Skeletal muscle satellite cell (primary cell): Measurements from ENCODE around the gene MYOF.
A peak's percentile ranks its signal among the peaks of the same experiment; 100 is the strongest.
"Not testable (repeated sequence)": the region's sequence is repeated elsewhere in the genome, so short reads cannot be mapped to it uniquely, and the experiment has no call there.

Source experiments
- H3K27me3 ChIP-seq: 2 replicates; pipeline ENCODE4 v1.7.0; 2013; ENCODE audit warnings: low read length; ENCODE audit not compliant: control insufficient read depth, insufficient read depth
- H3K36me3 ChIP-seq: 2 replicates; pipeline ENCODE4 v1.7.0; 2013; ENCODE audit warnings: mild to moderate bottlenecking, control low read depth, low read length; ENCODE audit not compliant: insufficient read depth
- H3K4me1 ChIP-seq: 2 replicates; pipeline ENCODE4 v1.7.0; 2013; ENCODE audit warnings: low read length; ENCODE audit not compliant: control insufficient read depth, insufficient read depth
- H3K4me2 ChIP-seq: 2 replicates; pipeline ENCODE4 v1.7.0; 2013; ENCODE audit warnings: mild to moderate bottlenecking, low read length
- H3K4me3 ChIP-seq: 2 replicates; pipeline ENCODE4 v1.7.0; 2013; ENCODE audit warnings: low read length
- H3K9ac ChIP-seq: 2 replicates; pipeline ENCODE4 v1.7.0; 2013; ENCODE audit warnings: mild to moderate bottlenecking, low read depth, low read length, moderate library complexity
- H3K9me3 ChIP-seq: replicated peaks from 2 replicates; pipeline ENCODE4 v1.7.0; 2013; ENCODE audit warnings: mild to moderate bottlenecking, control low read depth, low read length

Gene MYOF

DNA sequence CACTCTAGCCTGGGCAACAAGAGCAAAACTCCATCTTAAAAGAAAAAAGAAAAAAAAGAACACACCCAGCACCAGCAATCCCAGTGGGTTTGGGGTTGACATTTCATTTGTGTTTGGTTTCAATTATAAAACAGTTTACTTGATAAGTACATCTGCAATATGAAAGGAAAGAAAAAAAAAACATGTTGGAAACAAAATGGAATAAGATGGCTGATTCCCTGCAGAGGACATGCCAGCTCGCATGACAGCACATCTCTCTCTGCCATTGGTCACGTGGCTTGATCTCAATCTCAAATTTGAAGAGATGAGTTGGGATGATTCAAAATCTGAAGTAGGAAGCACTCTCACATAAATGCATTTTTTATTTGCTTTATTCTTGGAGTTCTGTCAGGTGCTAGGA lies 28.0 kb downstream of the MYOF start:
- H3K27me3 ChIP-seq: no peaks in the 10 kb centered on the region
- peaks cover 76% of the 10 kb centered on the region for H3K36me3 ChIP-seq
- H3K4me3 ChIP-seq: no peak overlapping the region
- no peaks in the 10 kb centered on the region for H3K9me3 ChIP-seq
- peaks cover 21% of the 10 kb centered on the region for H3K4me1 ChIP-seq
- H3K4me2 ChIP-seq: no peak overlapping the region
- no peak overlapping the region for H3K9ac ChIP-seq

DNA sequence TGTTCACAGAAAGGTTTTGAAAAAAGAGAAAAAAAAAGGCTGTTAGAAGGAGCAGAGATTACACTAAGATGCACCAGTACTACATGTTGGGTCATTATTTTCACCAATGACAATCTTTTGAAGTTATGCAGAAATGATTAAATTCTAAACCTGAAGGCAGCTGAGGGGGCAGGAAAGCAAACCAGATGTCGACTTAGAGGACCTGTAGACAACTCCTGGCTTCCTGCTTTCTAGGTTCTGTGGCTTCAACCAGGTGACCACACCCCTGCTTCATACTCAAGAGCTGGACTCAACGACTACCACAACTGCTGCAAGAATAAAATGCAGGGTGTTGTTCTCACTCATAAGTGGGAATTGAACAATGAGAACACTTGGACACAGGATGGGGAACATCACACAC lies 30.0 kb downstream of the MYOF start:
- H3K36me3 ChIP-seq: peaks cover 85% of the 10 kb centered on the region
- no peaks in the 10 kb centered on the region for H3K27me3 ChIP-seq
- no peak overlapping the region for H3K4me2 ChIP-seq
- H3K9ac ChIP-seq: no peak overlapping the region
- peaks cover 4% of the 10 kb centered on the region for H3K4me1 ChIP-seq
- H3K9me3 ChIP-seq: no peaks in the 10 kb centered on the region
- H3K4me3 ChIP-seq: no peak overlapping the region

DNA sequence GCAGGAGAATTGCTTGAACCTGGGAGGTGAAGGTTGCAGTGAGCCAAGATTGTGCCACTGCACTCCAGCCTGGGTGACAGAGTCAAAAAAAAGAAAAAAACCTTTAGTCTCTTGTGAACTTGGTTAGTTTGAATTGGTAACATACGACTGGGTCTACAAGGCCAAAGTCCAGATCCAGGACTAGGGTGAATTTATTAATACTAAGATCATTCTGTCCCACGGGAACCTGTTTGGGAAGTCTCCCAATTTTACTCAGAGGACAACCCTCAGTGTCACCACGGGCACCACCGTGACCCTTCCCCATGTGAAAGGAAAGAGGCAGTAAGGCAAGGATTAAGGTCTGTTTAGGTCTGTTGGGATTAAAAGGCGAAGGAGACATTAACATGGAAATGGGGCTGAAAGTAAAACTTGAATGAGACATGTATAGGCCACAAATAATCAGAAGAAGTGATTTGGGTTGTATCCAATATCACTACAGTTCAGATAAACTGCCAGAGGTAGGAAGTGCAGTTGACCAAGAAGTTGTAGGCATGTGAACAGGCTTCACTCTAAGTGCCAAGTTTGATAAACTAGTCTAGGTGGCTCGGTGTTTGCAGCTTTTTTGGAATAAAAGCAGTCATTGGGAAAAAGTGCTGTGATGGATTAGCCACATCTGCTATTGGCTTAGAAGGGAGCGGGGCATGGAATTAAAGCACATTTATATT lies 30.7 kb downstream of the MYOF start:
- H3K4me1 ChIP-seq: peaks cover under 1% of the 10 kb centered on the region
- no peak overlapping the region for H3K4me3 ChIP-seq
- no peaks in the 10 kb centered on the region for H3K9me3 ChIP-seq
- peaks cover 85% of the 10 kb centered on the region for H3K36me3 ChIP-seq
- no peaks in the 10 kb centered on the region for H3K27me3 ChIP-seq
- H3K4me2 ChIP-seq: no peak overlapping the region
- no peak overlapping the region for H3K9ac ChIP-seq

DNA sequence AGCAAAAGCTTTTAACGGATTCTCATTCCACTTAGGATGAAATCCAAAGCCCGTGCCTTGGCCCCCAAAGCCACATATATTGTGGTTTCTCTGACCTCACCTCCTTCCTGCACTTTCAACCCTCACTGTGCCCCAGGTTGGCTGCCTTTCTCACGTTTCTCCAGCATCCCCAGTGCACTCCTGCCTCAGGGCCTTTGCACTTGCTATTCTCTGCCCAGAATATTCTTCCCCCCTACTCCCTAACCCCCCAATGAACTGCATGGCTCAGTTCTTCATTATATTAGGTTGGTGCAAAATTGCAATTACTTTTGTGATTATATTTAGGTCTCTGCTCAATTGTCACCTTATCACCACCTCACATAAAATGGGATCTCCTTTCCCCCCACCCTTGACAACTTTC lies 34.2 kb downstream of the MYOF start:
- Histone ChIP-seq H3K4me3 (no peak overlapping the region), H3K9ac (no peak overlapping the region), H3K4me1 (peaks cover 23% of the 10 kb centered on the region), H3K4me2 (no peak overlapping the region), H3K36me3 (peaks cover 88% of the 10 kb centered on the region), H3K27me3 (no peaks in the 10 kb centered on the region), H3K9me3 (no peaks in the 10 kb centered on the region)

DNA sequence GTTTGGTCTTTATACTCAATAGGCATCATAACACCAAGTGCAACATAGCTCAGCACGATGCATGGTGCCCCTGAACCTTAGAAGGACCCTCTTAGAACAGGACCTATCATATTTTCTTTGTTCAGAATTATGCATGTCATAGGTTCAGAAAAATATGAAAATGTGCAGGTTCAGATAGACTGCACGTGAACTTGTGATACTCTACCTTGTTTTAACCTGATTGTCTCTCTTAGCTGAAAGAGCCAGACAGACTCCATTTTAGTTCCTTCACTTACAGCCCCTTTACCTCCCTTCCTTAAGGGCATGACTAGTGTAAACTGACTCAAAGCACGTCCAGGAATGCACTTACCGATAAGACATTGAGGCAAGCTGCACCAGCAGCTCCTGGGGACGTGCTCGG lies 35.1 kb downstream of the MYOF start:
- Histone ChIP-seq H3K27me3 (no peaks in the 10 kb centered on the region), H3K9ac (no peak overlapping the region), H3K4me3 (no peak overlapping the region), H3K36me3 (peaks cover 89% of the 10 kb centered on the region), H3K4me1 (peaks cover 32% of the 10 kb centered on the region), H3K9me3 (no peaks in the 10 kb centered on the region), H3K4me2 (no peak overlapping the region)

DNA sequence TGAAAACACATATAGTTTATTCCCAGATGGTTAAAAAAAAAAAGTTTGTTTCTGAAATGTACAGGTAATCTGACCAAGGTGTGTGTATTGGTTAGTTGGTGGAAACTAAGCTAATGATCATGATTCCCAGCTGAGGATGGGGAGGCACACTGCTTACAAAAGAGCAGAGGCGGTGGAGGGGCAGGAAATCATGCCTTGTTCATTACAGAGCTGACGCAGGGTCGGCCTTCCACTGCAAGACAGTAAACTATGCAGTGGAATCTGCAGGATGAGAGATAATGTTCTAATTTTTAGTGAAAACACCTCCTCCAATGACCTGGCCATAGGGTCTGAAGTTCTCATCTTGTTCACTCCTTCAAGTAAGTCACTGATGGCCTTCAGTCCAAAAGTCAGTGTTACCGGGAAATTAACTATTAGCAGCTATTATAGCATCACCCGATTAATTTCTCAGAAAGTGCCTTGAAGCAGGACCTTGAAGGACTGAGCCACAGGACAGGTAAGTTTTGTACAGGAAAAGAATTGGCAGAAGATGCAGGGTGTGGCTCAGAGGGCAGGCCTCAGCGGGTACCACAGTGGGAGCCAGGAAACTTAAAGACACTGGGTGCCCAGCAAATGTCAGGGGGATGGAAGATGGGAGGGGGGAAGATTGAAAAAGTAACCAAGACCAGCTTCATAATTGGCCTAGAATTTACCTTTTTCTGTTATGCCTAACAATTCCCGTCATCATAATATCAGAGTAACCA lies 36.0 kb downstream of the MYOF start:
- Histone ChIP-seq H3K4me2 (peak overlapping the region; percentile 23), H3K9me3 (no peaks in the 10 kb centered on the region), H3K9ac (peak overlapping the region; percentile 76), H3K36me3 (peaks cover 82% of the 10 kb centered on the region), H3K27me3 (no peaks in the 10 kb centered on the region), H3K4me3 (no peak overlapping the region), H3K4me1 (peaks cover 38% of the 10 kb centered on the region)

DNA sequence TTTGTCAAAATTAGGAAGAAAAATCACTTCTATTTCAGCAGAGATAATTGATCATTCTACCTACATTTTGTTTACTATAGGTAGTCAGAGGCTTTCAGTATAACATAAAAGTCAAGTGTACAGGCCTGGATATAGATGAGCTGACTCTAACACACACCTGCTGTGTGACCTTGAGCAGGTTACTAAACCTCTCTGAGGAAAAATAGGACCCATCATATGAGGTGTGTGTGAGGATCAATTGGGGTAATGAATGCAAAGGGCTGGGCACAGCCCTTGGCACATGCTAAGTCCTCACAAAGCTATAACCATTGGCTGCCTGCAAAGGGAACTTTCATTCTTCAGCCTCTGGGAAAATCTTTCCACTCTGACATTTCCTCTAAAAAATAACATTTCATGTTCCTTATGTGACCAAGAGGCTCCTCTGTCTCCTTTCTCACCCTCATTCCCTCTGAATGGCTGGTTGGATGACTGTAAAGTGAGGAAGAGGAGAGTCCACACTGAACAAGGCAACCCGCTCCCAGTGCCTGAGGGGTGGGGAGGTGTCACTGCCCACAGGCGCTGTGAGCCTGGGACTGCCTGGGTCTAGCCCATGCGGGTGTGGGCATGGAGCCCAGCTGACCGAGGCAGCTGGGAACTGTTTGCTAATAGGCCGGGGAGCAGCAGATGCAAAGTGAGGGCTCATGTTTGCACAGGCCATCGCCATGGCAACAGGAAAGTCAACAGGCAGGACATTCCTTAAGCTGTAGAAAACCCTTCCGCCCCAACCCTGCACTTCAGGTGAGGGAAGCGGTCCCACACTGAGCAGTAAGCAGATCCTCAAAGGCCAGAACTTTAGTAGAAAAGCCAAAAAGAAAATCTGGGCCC lies 36.8 kb downstream of the MYOF start:
- peaks cover 47% of the 10 kb centered on the region for H3K4me1 ChIP-seq
- peak overlapping the region; percentile 76 for H3K9ac ChIP-seq
- peaks cover 74% of the 10 kb centered on the region for H3K36me3 ChIP-seq
- peak overlapping the region; percentile 28 for H3K4me2 ChIP-seq
- no peaks in the 10 kb centered on the region for H3K27me3 ChIP-seq
- no peaks in the 10 kb centered on the region for H3K9me3 ChIP-seq
- H3K4me3 ChIP-seq: no peak overlapping the region

DNA sequence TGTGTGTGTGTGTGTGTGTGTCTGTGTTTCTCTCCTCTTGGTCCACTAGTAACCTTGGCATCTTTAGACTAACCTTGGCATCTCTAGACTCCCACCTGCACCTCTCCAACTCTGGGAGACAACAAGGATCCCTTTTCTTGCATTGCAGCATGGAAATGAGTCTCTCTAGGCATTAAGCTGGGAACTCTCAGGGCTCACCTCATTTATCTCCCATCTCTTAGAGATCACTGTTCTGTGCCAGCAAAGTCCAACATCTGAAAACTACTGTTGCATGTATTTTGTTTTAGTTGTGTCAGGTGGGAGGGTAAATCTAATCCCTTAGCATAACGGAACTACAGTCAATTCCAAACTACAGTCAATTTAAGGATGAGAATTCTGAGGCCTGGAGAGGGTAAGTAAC lies 38.7 kb downstream of the MYOF start:
- Histone ChIP-seq H3K4me2 (no peak overlapping the region), H3K4me1 (peaks cover 61% of the 10 kb centered on the region), H3K4me3 (no peak overlapping the region), H3K9me3 (no peaks in the 10 kb centered on the region), H3K36me3 (peaks cover 72% of the 10 kb centered on the region), H3K27me3 (no peaks in the 10 kb centered on the region), H3K9ac (no peak overlapping the region)

DNA sequence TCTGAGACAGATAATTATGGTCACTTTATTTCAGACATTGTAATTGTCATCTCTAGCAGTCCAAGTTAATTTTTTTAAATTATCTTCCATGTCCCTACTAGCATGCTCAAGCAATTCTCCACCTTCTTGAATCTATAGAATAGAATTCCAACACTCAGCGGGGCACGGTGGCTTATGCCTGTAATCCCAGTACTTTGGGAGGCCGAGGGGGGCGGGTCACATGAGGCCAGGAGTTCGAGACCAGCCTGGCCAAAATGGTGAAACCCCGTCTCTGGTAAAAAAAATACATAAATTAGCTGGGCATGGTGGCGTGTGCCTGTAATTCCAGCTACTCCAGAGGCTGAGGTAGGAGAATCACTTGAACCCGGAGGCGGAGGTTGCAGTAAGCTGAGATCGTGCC lies 39.4 kb downstream of the MYOF start:
- H3K36me3 ChIP-seq: peaks cover 70% of the 10 kb centered on the region

DNA sequence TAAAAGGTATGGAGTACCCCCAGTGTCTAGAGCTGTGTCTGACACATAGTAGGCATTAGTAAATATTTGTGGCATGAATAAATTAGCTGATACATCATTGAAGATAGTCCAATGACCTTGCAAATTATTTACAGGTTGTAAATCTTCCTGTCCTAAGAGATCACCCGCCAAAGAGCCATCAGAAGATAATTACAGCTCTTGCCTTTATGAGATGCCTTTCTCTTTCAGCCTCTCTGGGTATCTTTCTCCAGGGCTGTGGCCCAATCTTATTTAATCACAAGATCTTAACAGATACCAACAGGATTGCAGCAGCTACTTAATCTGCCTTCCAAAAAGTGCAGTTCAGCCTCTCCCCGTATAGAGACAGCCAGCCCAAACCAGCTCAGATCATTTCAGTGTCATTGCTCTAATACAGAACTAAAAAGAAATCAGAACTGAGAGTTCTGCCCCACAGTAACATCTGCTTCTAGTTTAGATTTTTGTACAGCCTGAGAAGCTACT lies 41.5 kb downstream of the MYOF start:
- Histone ChIP-seq H3K4me1 (peaks cover 76% of the 10 kb centered on the region), H3K4me3 (no peak overlapping the region), H3K9me3 (no peaks in the 10 kb centered on the region), H3K36me3 (peaks cover 51% of the 10 kb centered on the region), H3K4me2 (no peak overlapping the region), H3K27me3 (no peaks in the 10 kb centered on the region), H3K9ac (peak overlapping the region; percentile 48)

More for the DNA sequence above, 39.4 kb downstream of the MYOF start:
- not testable (repeated sequence) for H3K9me3 ChIP-seq, H3K4me3 ChIP-seq, H3K9ac ChIP-seq, H3K27me3 ChIP-seq
- Histone ChIP-seq H3K4me2 (peak overlapping the region; percentile 3), H3K4me1 (peaks cover 69% of the 10 kb centered on the region)

DNA sequence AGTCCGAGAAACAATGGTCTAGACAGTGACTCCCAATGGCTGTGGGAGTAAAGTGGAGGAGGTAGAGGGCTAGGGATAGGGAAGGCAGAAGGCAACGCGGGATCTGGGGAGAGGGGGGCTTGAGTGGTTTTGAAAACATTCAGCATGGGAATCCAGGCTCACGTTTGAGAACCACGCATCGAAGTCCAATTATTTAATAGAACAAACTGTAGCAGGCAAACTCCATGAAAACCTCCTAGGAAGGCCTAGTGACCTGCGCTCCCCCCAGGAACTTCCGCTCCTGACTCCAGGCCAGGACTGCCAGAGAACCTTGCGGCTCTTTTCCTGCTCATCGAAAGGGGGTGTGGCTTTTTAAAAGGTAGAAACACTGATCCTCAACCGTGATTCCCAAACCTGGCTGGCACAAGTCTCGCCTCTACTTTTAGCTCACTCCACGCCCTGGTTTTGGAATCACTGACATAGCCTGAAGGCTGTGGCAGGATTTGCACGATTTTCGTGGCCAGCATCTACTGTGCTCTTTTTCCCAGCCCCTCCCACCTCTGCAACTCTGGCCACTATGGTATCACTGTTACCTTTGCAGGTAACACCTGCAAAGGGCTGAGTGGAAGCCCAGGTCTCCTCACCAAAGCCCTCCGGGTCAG lies 43.4 kb downstream of the MYOF start:
- Histone ChIP-seq H3K27me3 (no peaks in the 10 kb centered on the region), H3K4me2 (no peak overlapping the region), H3K4me3 (no peak overlapping the region), H3K9ac (peak overlapping the region; percentile 93), H3K36me3 (peaks cover 43% of the 10 kb centered on the region), H3K9me3 (no peaks in the 10 kb centered on the region), H3K4me1 (peaks cover 77% of the 10 kb centered on the region)
